GM21619 (cell line): Measurements from ENCODE around the gene PDE9A.

Source experiments
- ATAC-seq: cut with Tn5 transposase; IDR thresholded peaks from one replicate; pipeline ENCODE4 v1.9.1; 2021; ENCODE audit not compliant: unreplicated experiment

Gene PDE9A

GRCh38 chr21:42641311-42642218 lies 11.9 kb upstream of the PDE9A start:
- no peak for ATAC-seq

GRCh38 chr21:42642219-42642745 lies 11.1 kb upstream of the PDE9A start:
- no peak for ATAC-seq

- no peak for ATAC-seq
Observed at GRCh38 chr21:42644223-42645208, 8.9 kb upstream of the PDE9A start.

GRCh38 chr21:42645211-42646075 lies 8.0 kb upstream of the PDE9A start:
- ATAC-seq, result no peak

GRCh38 chr21:42646076-42646825 lies 7.2 kb upstream of the PDE9A start:
- ATAC-seq, result no peak

- no peak for ATAC-seq
Observed at GRCh38 chr21:42646836-42647235, 6.6 kb upstream of the PDE9A start.

- ATAC-seq, result no peak
Observed at GRCh38 chr21:42648606-42649005, 4.8 kb upstream of the PDE9A start.

- no peak for ATAC-seq
Observed at GRCh38 chr21:42649122-42650032, 4.0 kb upstream of the PDE9A start.

- ATAC-seq, result no peak
Observed at GRCh38 chr21:42650033-42650370, 3.4 kb upstream of the PDE9A start.

- no peak for ATAC-seq
Observed at GRCh38 chr21:42650441-42651421, 2.7 kb upstream of the PDE9A start.

- no peak for ATAC-seq
Observed at GRCh38 chr21:42651515-42652401, 1.7 kb upstream of the PDE9A start.

- no peak for ATAC-seq
Observed at GRCh38 chr21:42652527-42653230, 742 bp upstream of the PDE9A start.

GRCh38 chr21:42654179-42654912 lies 925 bp downstream of the PDE9A start:
- no peak for ATAC-seq

GRCh38 chr21:42654913-42655795 lies 1.7 kb downstream of the PDE9A start:
- ATAC-seq, result no peak
